ENCODE results near the gene MACROD2.

The MACROD2 gene

GRCh38 chr20:14525426-14525825 is 530.1 kb downstream of the MACROD2 start:
- DNase-seq (ENCODE audit: low spot score): no peak

GRCh38 chr20:14526891-14527290 is 531.6 kb downstream of the MACROD2 start:
- DNase-seq (ENCODE audit: low spot score): no peak

DNA sequence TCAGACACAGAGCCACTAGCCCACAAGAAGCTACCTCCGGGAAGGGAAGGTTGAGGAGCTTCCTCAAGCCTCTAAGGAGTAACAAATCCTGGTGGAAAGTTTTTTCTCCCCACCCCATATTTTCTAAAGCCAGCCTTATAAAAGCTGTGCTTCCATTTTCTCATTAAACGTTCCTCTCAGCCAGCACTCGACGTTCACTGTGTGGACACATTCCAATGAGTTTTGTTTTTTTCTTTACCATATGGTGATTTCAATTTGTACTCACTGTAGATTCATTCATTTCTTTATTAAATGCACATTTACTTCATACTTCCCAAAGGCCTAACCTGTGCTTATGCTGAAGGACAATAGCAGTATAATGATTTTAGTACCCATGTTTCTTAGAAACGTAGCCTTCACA is 536.5 kb downstream of the MACROD2 start:
- no peak for DNase-seq (ENCODE audit: low spot score)

DNA sequence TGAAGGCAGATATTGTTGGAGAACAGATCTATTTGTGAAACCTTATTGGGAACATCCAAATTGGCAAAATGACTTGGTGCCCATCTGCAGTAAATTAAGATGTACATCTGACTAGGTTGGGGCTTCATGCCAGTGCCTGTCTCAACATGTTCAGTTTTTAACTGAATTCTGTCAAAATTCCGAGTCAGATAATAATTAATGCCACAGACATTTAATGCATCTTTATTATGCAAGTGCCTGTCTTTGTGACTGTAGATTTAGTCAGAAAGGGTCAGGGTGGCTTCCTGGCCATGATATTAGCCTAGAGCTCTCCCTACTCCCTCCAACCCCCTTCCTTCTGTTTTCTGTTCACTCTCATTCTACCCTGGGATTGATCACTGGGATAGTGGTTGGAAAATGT is 541.4 kb downstream of the MACROD2 start:
- DNase-seq (ENCODE audit: low spot score): no peak

- DNase-seq (ENCODE audit: low spot score): no peak
Measured at GRCh38 chr20:14538433-14538832, 543.1 kb downstream of the MACROD2 start.

GRCh38 chr20:14543040-14543439 is 547.7 kb downstream of the MACROD2 start:
- DNase-seq (ENCODE audit: low spot score): no peak

GRCh38 chr20:14544688-14545087 is 549.4 kb downstream of the MACROD2 start:
- DNase-seq (ENCODE audit: low spot score): no peak

DNA sequence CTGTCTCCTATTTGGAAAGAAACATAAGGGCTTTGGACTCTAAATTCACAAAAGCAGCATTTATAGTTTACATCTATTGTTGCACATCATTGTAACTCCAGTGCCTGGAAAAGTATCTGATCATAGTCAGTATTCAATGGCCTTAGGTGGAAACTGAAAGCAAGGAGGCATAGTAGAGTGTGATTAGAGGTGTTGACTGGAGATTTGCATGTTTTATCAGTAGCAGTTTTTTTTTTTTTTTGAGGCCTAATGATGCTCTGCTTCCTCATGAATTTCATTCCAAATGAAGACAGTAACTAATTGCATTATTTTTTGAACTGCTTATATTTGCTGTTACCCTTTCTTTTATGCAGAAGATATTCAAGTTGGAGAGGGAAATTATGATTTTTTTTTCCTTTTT is 555.3 kb downstream of the MACROD2 start:
- no peak for DNase-seq (ENCODE audit: low spot score)

DNA sequence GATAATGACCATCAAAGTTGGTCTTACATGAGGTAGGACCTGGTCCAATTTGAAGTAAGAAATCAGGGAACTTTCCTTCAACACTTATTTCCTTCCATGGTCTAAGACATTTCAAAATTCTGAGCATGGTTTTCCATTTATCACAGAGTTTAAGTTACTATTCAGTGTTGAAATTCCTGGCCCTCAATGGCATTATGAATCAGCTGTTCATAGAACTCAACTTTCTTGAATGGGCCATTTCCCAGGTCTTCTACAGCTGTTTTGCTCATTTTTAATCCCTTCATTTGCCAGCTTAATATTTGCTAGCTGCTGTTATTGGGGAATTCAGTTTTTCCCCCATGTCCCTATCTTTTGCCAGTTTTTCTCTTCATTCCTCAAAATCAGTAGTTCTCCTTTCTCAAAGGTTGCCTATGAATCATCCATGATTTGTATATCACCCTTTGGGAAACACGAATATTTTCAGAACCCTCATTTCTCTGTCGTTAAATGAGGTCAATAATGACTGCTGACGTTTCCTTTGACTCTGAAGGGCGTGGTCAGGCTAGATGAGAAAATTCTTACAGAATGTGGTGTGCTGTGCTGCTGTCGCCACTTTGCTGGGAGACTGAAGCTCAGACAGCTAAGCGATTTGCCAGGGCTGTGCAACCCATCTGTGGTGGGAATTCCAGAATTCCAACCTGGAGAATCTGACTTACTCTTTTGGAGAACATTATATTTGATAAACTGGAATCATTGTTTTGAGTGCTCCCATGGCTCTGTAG is 558.6 kb downstream of the MACROD2 start:
- DNase-seq (ENCODE audit: low spot score): no peak

DNA sequence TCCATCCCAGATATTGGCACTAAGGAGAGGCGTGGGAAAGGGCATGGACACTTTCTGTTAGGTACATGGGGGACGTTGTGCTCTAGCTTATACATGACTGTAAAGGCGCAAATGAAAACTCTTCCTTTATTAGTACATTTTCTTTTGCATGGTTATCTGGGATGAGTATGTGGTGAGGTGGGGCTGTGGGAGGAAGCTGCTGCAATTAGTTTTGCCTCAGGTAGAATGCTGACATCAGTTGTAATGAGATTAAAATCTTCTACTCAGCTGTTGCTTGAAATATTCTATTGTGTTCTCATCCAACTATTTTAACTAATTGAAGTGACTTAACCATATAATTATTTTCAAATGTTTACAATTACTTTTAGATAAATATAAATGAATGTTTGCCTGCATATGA is 560.4 kb downstream of the MACROD2 start:
- no peak for DNase-seq (ENCODE audit: low spot score)

GRCh38 chr20:14556206-14556605 is 560.9 kb downstream of the MACROD2 start:
- no peak for DNase-seq (ENCODE audit: low spot score)

- no peak for DNase-seq (ENCODE audit: low spot score)
Measured at GRCh38 chr20:14559612-14560011, 564.3 kb downstream of the MACROD2 start.

- DNase-seq (ENCODE audit: low spot score): no peak
Measured at GRCh38 chr20:14561741-14562221, 566.5 kb downstream of the MACROD2 start.

- no peak for DNase-seq (ENCODE audit: low spot score)
Measured at GRCh38 chr20:14562981-14563380, 567.7 kb downstream of the MACROD2 start.

GRCh38 chr20:14566505-14566904 is 571.2 kb downstream of the MACROD2 start:
- DNase-seq (ENCODE audit: low spot score): no peak

DNA sequence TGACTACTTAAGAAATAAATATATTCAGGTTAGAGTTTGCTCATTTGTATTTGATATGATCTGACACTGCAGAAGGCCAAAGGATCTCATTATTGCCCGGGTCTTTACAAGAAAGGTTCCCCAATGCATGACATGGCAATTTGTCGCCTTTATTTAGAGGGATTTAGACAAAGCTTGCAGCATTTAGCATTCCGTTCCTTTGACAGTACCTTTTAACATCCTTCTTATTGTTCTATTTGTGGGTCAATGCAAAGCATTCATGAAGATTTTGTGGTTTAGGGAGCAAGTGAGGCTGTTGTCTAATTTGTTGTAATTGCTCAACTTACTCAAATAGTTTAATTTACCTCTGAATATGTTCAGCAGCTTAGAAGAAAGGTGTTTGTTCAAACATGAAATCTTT is 572.9 kb downstream of the MACROD2 start:
- DNase-seq (ENCODE audit: low spot score): no peak

GRCh38 chr20:14568701-14569100 is 573.4 kb downstream of the MACROD2 start:
- no peak for DNase-seq (ENCODE audit: low spot score)

DNA sequence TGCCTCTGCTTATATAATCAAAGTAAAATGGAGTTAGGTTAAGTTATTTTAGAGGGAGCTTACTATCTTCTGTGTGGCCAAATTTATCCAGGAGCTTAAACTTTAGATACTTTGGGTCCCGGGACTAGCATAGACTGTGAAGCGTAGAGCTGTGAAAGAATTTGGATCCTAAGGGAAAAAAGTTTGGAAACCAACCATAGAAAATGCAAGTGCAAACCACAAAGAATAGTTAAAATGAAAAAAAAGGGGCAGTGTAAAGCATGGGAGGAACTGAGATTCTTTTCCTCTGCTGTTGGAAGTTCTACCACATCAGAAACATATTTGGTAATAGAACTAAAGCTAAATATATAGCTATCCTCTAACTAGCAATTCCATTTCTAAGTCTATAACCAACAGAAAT is 574.3 kb downstream of the MACROD2 start:
- DNase-seq (ENCODE audit: low spot score): no peak

- no peak for DNase-seq (ENCODE audit: low spot score)
Measured at GRCh38 chr20:14570811-14571210, 575.5 kb downstream of the MACROD2 start.

DNA sequence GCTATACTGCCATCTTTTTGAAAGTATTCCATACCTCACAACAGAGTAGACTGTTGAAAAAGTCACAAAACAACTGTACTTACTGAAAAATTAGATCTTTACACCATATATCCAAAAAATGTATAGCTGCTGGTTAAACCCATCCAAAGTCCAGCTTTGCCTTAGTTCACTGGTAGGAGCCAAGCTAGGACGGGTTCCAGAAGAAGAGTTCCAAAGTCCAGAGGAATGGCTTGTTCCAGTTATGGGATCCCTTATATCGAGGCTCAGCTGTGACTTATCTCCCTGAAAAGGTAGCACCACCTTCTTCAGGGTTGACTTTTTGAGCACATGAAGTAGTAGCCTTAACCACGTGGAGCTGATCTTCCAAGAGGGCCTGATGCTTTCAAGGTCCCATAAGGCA is 578.4 kb downstream of the MACROD2 start:
- DNase-seq (ENCODE audit: low spot score): no peak

GRCh38 chr20:14576196-14576877 is 581.0 kb downstream of the MACROD2 start:
- no peak for DNase-seq (ENCODE audit: low spot score)

DNA sequence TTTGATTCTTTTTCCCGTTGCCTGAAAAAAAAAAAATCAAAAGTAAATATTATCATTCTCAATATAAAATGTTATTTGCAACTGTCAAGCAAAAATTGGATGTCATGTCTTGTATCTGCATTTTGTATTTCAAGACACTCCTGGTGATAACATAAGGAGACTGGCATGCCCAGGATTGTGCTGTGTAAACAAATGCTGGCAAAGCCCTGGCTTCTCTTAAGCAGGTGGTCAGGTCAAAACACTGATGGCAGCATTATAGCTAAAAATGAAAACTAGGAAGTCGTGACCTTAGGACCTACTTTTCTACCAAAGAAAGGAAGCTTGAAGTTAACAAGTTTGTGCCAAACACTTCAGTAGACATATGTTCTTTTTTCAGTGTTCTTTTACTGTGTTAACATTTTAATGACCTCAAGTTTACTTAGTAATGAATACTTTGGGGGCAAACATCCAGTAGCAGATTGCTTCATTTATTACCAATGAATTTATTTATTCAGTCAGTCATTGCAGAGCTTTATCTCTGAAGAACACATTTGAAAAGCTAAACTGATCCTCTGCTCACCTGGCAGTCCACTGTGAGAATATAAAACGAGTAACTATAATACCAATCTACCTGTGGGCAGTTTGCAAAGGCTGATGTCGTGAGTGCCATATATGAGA is 585.2 kb downstream of the MACROD2 start:
- no peak for DNase-seq (ENCODE audit: low spot score)

DNA sequence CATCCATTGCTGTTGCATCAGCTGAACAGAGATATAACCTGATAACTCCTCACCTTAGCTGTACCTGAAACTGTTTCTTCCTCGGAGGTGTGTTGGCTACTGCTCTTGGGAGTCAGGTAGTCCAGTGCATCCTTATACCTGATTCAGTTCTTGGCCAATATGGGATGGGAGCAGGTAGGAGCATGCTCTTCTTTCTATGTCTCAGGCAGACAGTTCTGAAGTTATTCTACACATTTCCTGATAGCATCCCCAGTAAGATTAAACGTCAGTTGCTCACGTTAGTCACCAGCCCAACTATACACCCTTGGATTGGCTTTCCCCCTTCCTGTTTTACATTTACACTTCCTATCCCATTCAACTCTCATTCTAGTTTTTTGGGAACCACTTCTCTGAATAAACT is 586.4 kb downstream of the MACROD2 start:
- no peak for DNase-seq (ENCODE audit: low spot score)
